K562 (cell line): ENCODE measurements around the gene LRRC14B. TPM values are rescaled to one million over a fixed set of nuclear protein-coding genes. Genes with fewer than 3 reads are reported as not detected.
A peak's percentile ranks its signal among the peaks of the same experiment; 100 is the strongest.

Source experiments
- ATAC-seq: fragments of 200-7000 bp; cut with Tn5 transposase; 3 replicates; pipeline ENCODE4 v1.9.1; 2020; ENCODE audit warnings: moderate library complexity
- BruUV-seq: library from RNA; stranded (reverse); fragments of 400-500 nt; replicated peaks from 2 replicates; lab custom pipeline; 2021; lab: Mats Ljungman, UMichigan
- CTCF ChIA-PET: fragments of 300-600 bp; formaldehyde crosslinking; extraction: SDS; loops from one replicate; lab custom pipeline; 2021; ENCODE audit warnings: low intra/inter-chr PET ratio; lab: Yijun Ruan, JAX
- POLR2A ChIA-PET: fragments of 300-600, 350-650 bp; sonication (Branson Sonifier 250); formaldehyde crosslinking; extraction: SDS; loops from one replicate; lab custom pipeline; 2021; ENCODE audit warnings: antibody characterized with exemption, inconsistent platforms; lab: Yijun Ruan, JAX
- DNase-seq, 4 experiments: peaks; one replicate each; pipeline versions ENCODE4 v3.0.0 to v3.0.0-alpha.2; 2011 to 2018; ENCODE audit warnings: low spot score in 3 of 4, mixed read lengths in 3 of 4; ENCODE audit errors: extremely low read depth in 1 of 4
- FAIRE-seq: peaks from 2 replicates; lab custom pipeline; 2011; peaks lifted over from hg19 to GRCh38; lab: Jason Lieb, UNC
- H2AFZ ChIP-seq: 2 replicates; pipeline ENCODE4 v1.6.0; 2011; ENCODE audit warnings: low read depth, low read length, control low read depth, inconsistent platforms
- H3K27ac ChIP-seq: fragments of 200-600 bp; 3 replicates; pipeline ENCODE4 v1.8.0; 2011; ENCODE audit warnings: low read depth, mild to moderate bottlenecking, control low read depth, inconsistent platforms, low read length, moderate library complexity, mixed read lengths; ENCODE audit errors: extremely low read depth
- H3K27me3 ChIP-seq, 2 experiments: fragments of 300-600 bp in 1 of 2; 2 replicates in 1 of 2; 3 replicates in 1 of 2; pipeline versions ENCODE4 v1.6.0 to v1.8.0; 2011; ENCODE audit warnings: inconsistent platforms in 2 of 2, low read length in 2 of 2, mild to moderate bottlenecking in 1 of 2, mixed read lengths in 1 of 2, moderate library complexity in 1 of 2; ENCODE audit not compliant: control insufficient read depth in 2 of 2, insufficient read depth in 2 of 2
- H3K36me3 ChIP-seq: fragments of 300-600 bp; 3 replicates; pipeline ENCODE4 v1.8.0; 2011; ENCODE audit warnings: mild to moderate bottlenecking, low read length, inconsistent platforms; ENCODE audit not compliant: control insufficient read depth, insufficient read depth
- H3K4me1 ChIP-seq, 2 experiments: fragments of 200-600 bp in 1 of 2; replicated peaks in 1 of 2; 2 replicates in 1 of 2; 3 replicates in 1 of 2; pipeline versions ENCODE4 v1.5.1 to v1.8.0; 2011; ENCODE audit warnings: inconsistent platforms in 2 of 2, low read length in 2 of 2, mild to moderate bottlenecking in 1 of 2, mixed read lengths in 1 of 2, moderate library complexity in 1 of 2; ENCODE audit not compliant: control insufficient read depth in 2 of 2, insufficient read depth in 2 of 2
- H3K4me2 ChIP-seq: 2 replicates; pipeline ENCODE4 v1.6.1; 2011; ENCODE audit warnings: low read length, control low read depth, inconsistent platforms, mixed read lengths; ENCODE audit not compliant: insufficient read depth
- H3K4me3 ChIP-seq: fragments of 200-600 bp; sonication (generic), shearing (Covaris generic); 2 replicates; pipeline ENCODE4 v1.5.1; 2016; ENCODE audit warnings: control low read depth, inconsistent platforms
- H3K79me2 ChIP-seq: fragments of 200-600 bp; 3 replicates; pipeline ENCODE4 v1.8.0; 2011; ENCODE audit warnings: low read length, inconsistent platforms; ENCODE audit not compliant: control insufficient read depth, insufficient read depth
- H3K9ac ChIP-seq, 2 experiments: 2 replicates each; pipeline versions ENCODE4 v1.6.0 to v1.6.1; 2011; ENCODE audit warnings: low read depth in 2 of 2, low read length in 2 of 2, control low read depth in 1 of 2, inconsistent platforms in 1 of 2, mild to moderate bottlenecking in 1 of 2, mixed read lengths in 1 of 2; ENCODE audit not compliant: insufficient read depth in 1 of 2
- H3K9me1 ChIP-seq: one replicate; pipeline ENCODE4 v1.6.0; 2011; ENCODE audit warnings: inconsistent platforms, mild to moderate bottlenecking, low read length, moderate library complexity; ENCODE audit not compliant: control insufficient read depth, insufficient read depth
- H3K9me3 ChIP-seq: replicated peaks from 2 replicates; pipeline ENCODE4 v1.5.1; 2011; ENCODE audit warnings: low read depth, low read length, inconsistent platforms; ENCODE audit not compliant: control insufficient read depth, insufficient read depth
- H4K20me1 ChIP-seq: replicated peaks from 2 replicates; pipeline ENCODE4 v1.6.1; 2011; ENCODE audit warnings: low read length, inconsistent platforms, mixed read lengths; ENCODE audit not compliant: control insufficient read depth, insufficient read depth
- EGR1 ChIP-seq: fragments of 450-650 bp; conservative IDR thresholded peaks from 2 replicates; pipeline ENCODE4 v1.6.1; 2017; ENCODE audit warnings: mild to moderate bottlenecking
- ELF4 ChIP-seq: fragments of 450-650 bp; formaldehyde crosslinking; IDR thresholded peaks from 2 replicates; pipeline ENCODE4 v1.4.0; 2022; ENCODE audit warnings: missing genetic modification characterization
- ERF ChIP-seq: fragments of 450-650 bp; formaldehyde crosslinking; IDR thresholded peaks from 2 replicates; pipeline ENCODE4 v1.4.0; 2020; ENCODE audit warnings: mild to moderate bottlenecking, mixed read lengths
- PRMT5 ChIP-seq: sonication (generic); formaldehyde crosslinking; IDR thresholded peaks from 2 replicates; pipeline ENCODE4 v1.5.0; 2020; ENCODE audit warnings: missing genetic modification reagents
- SMAD2 ChIP-seq: fragments of 150-350 bp; IDR thresholded peaks from 2 replicates; pipeline ENCODE4 v1.6.1; 2014; ENCODE audit warnings: low read depth, mild to moderate bottlenecking, low read length
- WGBS: fragments of 100-300 bp; shearing (Covaris generic); methylation state at CpG from one replicate; pipeline ENCODE4 v1.1.6; 2016; ENCODE audit warnings: low coverage, mixed read lengths; ENCODE audit not compliant: insufficient coverage; ENCODE audit errors: missing lambda C conversion rate; 5-methylcytosine and 5-hydroxymethylcytosine counted together
- in situ Hi-C: fragments of 300-500 bp; cut with MboI; formaldehyde crosslinking; loops from 4 replicates; pipeline ENCODE4 v1.15.0; 2018; ENCODE audit warnings: inconsistent platforms, mixed read lengths
- intact Hi-C: fragments of 100-400 bp; cut with micrococcal nuclease; formaldehyde crosslinking; loops from 2 replicates; pipeline ENCODE4 v1.14.2; 2022
- polyA plus RNA-seq, 8 experiments: library from polyadenylated mRNA; depleted of rRNA in 4 of 8; stranded (reverse) in 5 of 8; unstranded in 3 of 8; fragments of >200 nt; fragmentation: Nextera tagmentation in 2 of 8; fragmentation: Illumina TruSeq in 1 of 8; extraction: Ambion mirVana in 2 of 8; extraction: Trizol in 1 of 8; gene quantifications; 2 replicates each; pipeline versions ENCODE4 v1.2.1 to v1.2.3, GENCODE V29; 2011 to 2014; ENCODE audit warnings: inconsistent platforms in 1 of 8, missing spikeins in 1 of 8
- total RNA-seq, 7 experiments: library from RNA; depleted of rRNA in 6 of 7; stranded (reverse); fragments of >200 nt in 6 of 7; fragmentation: Illumina TruSeq in 2 of 7; extraction: Trizol in 2 of 7; gene quantifications; 2 replicates each; pipeline versions ENCODE4 v1.2.1 to v1.2.3, GENCODE V29; 2011 to 2021; ENCODE audit warnings: low replicate concordance in 1 of 7
- TF ChIP-seq, protein P1 (sequence below): sonication (generic); formaldehyde crosslinking; IDR thresholded peaks from 2 replicates; pipeline ENCODE4 v1.8.0; 2023; ENCODE audit warnings: mild to moderate bottlenecking, missing genetic modification reagents

The LRRC14B gene
- total and polyA plus RNA-seq, 9 of the 15 experiments (the other 6 are each of a cell fraction or from before 2014, with no cell fraction given) = not detected

DNA sequence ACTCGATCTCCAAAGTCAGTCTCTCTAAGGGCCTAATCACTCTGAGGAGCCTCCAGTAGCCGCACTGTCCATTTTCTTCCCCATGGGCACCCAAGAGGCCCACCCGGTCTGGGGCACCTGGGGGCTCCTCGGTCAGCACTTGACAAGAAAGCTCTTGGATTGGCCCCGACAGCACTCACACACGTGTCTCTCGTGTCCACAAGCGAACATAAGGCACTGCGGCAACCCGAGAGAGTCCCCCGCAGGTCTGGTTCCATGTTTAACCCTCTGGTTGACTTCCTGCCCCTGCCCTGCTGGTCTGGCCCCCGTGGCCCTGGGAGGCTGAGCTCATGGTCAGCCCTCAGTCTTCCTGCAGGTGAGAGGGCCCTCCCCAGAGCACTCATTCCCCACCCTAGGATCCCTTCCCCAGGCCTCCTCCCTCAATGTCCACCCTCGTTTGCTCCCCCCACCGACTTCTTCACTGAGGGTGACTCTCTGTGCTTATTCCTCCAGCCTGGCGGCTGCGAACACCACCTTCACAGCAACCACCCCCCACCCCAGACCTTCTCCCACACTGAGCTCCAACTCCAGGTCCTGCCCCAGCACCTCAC is 16.3 kb upstream of the LRRC14B start:
- WGBS = 4% methylated on average over 16 of the region's 16 CpGs
- H3K27me3 ChIP-seq = peaks cover 77 to 80% of the 10 kb centered on the region in 2 experiments
- TF ChIP-seq ELF4 (CRISPR knock-in tag) (no peak), SMAD2 (no peak), ERF (CRISPR knock-in tag) (no peak), PRMT5 (CRISPR knock-in tag) (no peak), EGR1 (no peak)
- TF ChIP-seq, protein P1, sequence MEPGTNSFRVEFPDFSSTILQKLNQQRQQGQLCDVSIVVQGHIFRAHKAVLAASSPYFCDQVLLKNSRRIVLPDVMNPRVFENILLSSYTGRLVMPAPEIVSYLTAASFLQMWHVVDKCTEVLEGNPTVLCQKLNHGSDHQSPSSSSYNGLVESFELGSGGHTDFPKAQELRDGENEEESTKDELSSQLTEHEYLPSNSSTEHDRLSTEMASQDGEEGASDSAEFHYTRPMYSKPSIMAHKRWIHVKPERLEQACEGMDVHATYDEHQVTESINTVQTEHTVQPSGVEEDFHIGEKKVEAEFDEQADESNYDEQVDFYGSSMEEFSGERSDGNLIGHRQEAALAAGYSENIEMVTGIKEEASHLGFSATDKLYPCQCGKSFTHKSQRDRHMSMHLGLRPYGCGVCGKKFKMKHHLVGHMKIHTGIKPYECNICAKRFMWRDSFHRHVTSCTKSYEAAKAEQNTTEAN (CRISPR knock-in tag) = no peak
- TF ChIP-seq, all 486 proteins: peak for 0
- Histone ChIP-seq H3K4me1 (peaks cover 0 to 12% of the 10 kb centered on the region in 2 experiments; a peak in 1 of 5 replicates), H3K79me2 (no peaks in the 10 kb centered on the region), H3K9ac (no peak overlapping the region; a peak in 1 of 4 replicates), H3K27ac (no peak overlapping the region), H3K4me3 (no peak overlapping the region), H4K20me1 (peaks cover 12% of the 10 kb centered on the region), H3K36me3 (no peaks in the 10 kb centered on the region), H2AFZ (no peak overlapping the region), H3K9me1 (peaks cover 4% of the 10 kb centered on the region), H3K9me3 (no peaks in the 10 kb centered on the region), H3K4me2 (no peak overlapping the region)
- CTCF ChIA-PET = no interaction called here
- in situ Hi-C loops (no loop called here), intact Hi-C loops (no loop called here)
- peak; percentile 17; the same call in 2 of the 3 replicates for ATAC-seq
- POLR2A ChIA-PET = interaction anchor here (1.6 kb wide), 1 partner anchor 11 kb away, joined by 3 read pairs; no protein-coding TSS in a partner anchor
- no TSS peak for BruUV-seq
- no peak for FAIRE-seq
- DNase-seq = no peak
